ENCODE data around the gene LRP2BP. TPM values are rescaled to one million over a fixed set of nuclear protein-coding genes. Genes with fewer than 3 reads are reported as not detected.
A peak's percentile ranks its signal among the peaks of the same experiment; 100 is the strongest.

LRP2BP gene
- total and polyA plus RNA-seq, 4 donors = 0.09 to 0.64 (median 0.20) TPM

- H3K9ac ChIP-seq (ENCODE audit: low read depth in 1 of 2, low read length in 2 of 2) = peak overlapping the region in 1 of 2 donors; percentile 29
- WGBS = 90% methylated on average over 1 of the region's 1 CpG
- DNase-seq (ENCODE audit: low spot score) = no peak
- H3K36me3 ChIP-seq (ENCODE audit: control insufficient read depth in 4 of 4, insufficient read depth in 3 of 4, low read depth in 1 of 4, low read length in 3 of 4) = no peaks in the 10 kb centered on the region
- no peaks in the 10 kb centered on the region for H3K27me3 ChIP-seq (ENCODE audit: control insufficient read depth in 4 of 4, insufficient read depth in 4 of 4, low read length in 3 of 4)
- peaks cover 0 to 5% (median 1%) of the 10 kb centered on the region in 4 donors for H3K4me1 ChIP-seq (ENCODE audit: control insufficient read depth in 4 of 4, insufficient read depth in 4 of 4, low read length in 3 of 4)
- no peak overlapping the region for H3K4me3 ChIP-seq (ENCODE audit: low read depth in 1 of 3, low read length in 3 of 3)
- TF ChIP-seq GABPA (IDR thresholded peaks at IDR 0.05 in 1 of 2, conservative IDR thresholded peaks at IDR 0.05 in 1 of 2) = peak in 1 of 2 donors; percentile 65
- TF ChIP-seq CTCF (IDR thresholded peaks at IDR 0.05; ENCODE audit: low read depth, low read length, missing input control) = no peak
- TF ChIP-seq EGR1 (IDR thresholded peaks at IDR 0.05; ENCODE audit: low read depth in 2 of 2) = peak in 1 of 2 donors; percentile 56
- TF ChIP-seq JUND (IDR thresholded peaks at IDR 0.05) = peak; percentile 54 to 58
- peak; percentile 33 to 50 for TF ChIP-seq RAD21 (IDR thresholded peaks at IDR 0.05)
- TF ChIP-seq, protein P1, sequence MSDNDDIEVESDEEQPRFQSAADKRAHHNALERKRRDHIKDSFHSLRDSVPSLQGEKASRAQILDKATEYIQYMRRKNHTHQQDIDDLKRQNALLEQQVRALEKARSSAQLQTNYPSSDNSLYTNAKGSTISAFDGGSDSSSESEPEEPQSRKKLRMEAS (IDR thresholded peaks at IDR 0.05) = peak; percentile 82
- TF ChIP-seq NR2F2 (IDR thresholded peaks at IDR 0.05) = no peak
- TF ChIP-seq SP1 (IDR thresholded peaks at IDR 0.05) = peak; percentile 81
- TF ChIP-seq, protein P2, sequence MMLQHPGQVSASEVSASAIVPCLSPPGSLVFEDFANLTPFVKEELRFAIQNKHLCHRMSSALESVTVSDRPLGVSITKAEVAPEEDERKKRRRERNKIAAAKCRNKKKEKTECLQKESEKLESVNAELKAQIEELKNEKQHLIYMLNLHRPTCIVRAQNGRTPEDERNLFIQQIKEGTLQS (IDR thresholded peaks at IDR 0.05) = no peak
- peak; percentile 98 for TF ChIP-seq FOXA2 (IDR thresholded peaks at IDR 0.05)
- TF ChIP-seq REST (IDR thresholded peaks at IDR 0.05) = peak; percentile 53
- peak; percentile 70 to 78 for TF ChIP-seq HNF4A (conservative IDR thresholded peaks at IDR 0.05)
- peak; percentile 95 for TF ChIP-seq FOXA1 (IDR thresholded peaks at IDR 0.05)
- TF ChIP-seq ZBTB33 (IDR thresholded peaks at IDR 0.05) = peak; percentile 72
- TF ChIP-seq RXRA (IDR thresholded peaks at IDR 0.05) = peak; percentile 72 to 79
- no peak for TF ChIP-seq HNF4G (IDR thresholded peaks at IDR 0.05)
- no peak for TF ChIP-seq TAF1 (conservative IDR thresholded peaks at IDR 0.05)
- peak; percentile 94 for TF ChIP-seq YY1 (IDR thresholded peaks at IDR 0.05)
- peak overlapping the region; percentile 52 to 71 for H3K27ac ChIP-seq (ENCODE audit: low read depth in 1 of 2, low read length in 2 of 2)
- peaks cover 0 to 4% (median 0%) of the 10 kb centered on the region in 4 donors for H3K9me3 ChIP-seq (ENCODE audit: control insufficient read depth in 4 of 4, low read length in 3 of 4)
Measured at GRCh38 chr4:185380320-185380719, 15.4 kb downstream of the LRP2BP start.

Data from liver (tissue), 9 donors.